ENCODE measurements around the gene TBX1.

- TF ChIP-seq CTCF (IDR thresholded peaks at IDR 0.05; ENCODE audit: low read depth, low read length, poor library complexity, severe bottlenecking) (no peak), EZH2phosphoT487 (IDR thresholded peaks at IDR 0.05; ENCODE audit: borderline replicate concordance, low read length) (no peak)
Measured at GRCh38 chr22:19808873-19809478, 48.4 kb downstream of the TBX1 start.

Data from DOHH2 (cell line).